Mucosa of descending colon (tissue), 3 donors: Measurements from ENCODE around the gene PEX1. TPM values are rescaled to one million over a fixed set of nuclear protein-coding genes. Genes with fewer than 3 reads are reported as not detected.
A peak's percentile ranks its signal among the peaks of the same experiment; 100 is the strongest.
"Not testable (repeated sequence)": the region's sequence is repeated elsewhere in the genome, so short reads cannot be mapped to it uniquely, and the experiment has no call there.

Experiments used
- ATAC-seq: fragments of 200-7000 bp; cut with Tn5 transposase; one replicate; pipeline ENCODE4 v1.9.1; 2020; ENCODE audit warnings: mild to moderate bottlenecking, moderate library complexity
- DNase-seq, 3 donors: peaks; one replicate each; pipeline ENCODE4 v3.0.0-alpha.2; 2020
- H3K36me3 ChIP-seq: fragments of 200-600 bp; one replicate; pipeline ENCODE4 v1.8.0; 2021; ENCODE audit warnings: low read depth, mild to moderate bottlenecking
- H3K4me1 ChIP-seq: fragments of 200-600 bp; one replicate; pipeline ENCODE4 v1.8.0; 2021; ENCODE audit warnings: low read depth, mild to moderate bottlenecking
- H3K4me3 ChIP-seq: fragments of 200-600 bp; one replicate; pipeline ENCODE4 v1.8.0; 2021; ENCODE audit warnings: mild to moderate bottlenecking
- H3K9me3 ChIP-seq: fragments of 200-600 bp; one replicate; pipeline ENCODE4 v1.8.0; 2021; ENCODE audit warnings: mild to moderate bottlenecking
- CTCF ChIP-seq: fragments of 200-600 bp; IDR thresholded peaks from one replicate; pipeline ENCODE4 v1.8.0; 2022; ENCODE audit warnings: antibody characterized with exemption, mild to moderate bottlenecking
- intact Hi-C, 2 donors: fragments of 100-400 bp; cut with DNase I in 1 of 2; cut with micrococcal nuclease in 1 of 2; formaldehyde crosslinking; loops; one replicate each; pipeline versions ENCODE4 v1.11.0 to v1.11.1; 2022; cut with DNase I, micrococcal nuclease
- total RNA-seq, 3 donors: library from RNA; stranded (reverse); fragmentation: NEBNext Ultra II Directional in 2 of 3; extraction: Animal tissue kit (Norgen Biotek cat#: 25700) in 2 of 3; gene quantifications; one replicate each; pipeline versions ENCODE4 v1.2.1 to v1.2.4, GENCODE V29; 2021 to 2023
- donor health status: DM: no; HTN: no; CAD: no; lungs with moderate emphysema.
- donor health status: DM: no; HTN: no; CAD: no.
- donor health status: DM: no; HTN: yes; CAD: no.

PEX1 gene
- total RNA-seq, 3 donors from 2014 or later, result 17.4 to 21.5 (median 20.4) TPM

- peak; percentile 99 for ATAC-seq
- no peak for TF ChIP-seq CTCF
- H3K36me3 ChIP-seq, result no peaks in the 10 kb centered on the region
- H3K4me3 ChIP-seq, result no peak overlapping the region
- intact Hi-C loops, result no loop called here
- H3K4me1 ChIP-seq, result peaks cover 10% of the 10 kb centered on the region
- peak in 2 of 3 donors; percentile 57 to 78 for DNase-seq
- H3K9me3 ChIP-seq, result no peaks in the 10 kb centered on the region
Measured at GRCh38 chr7:92485974-92486373, 42.3 kb downstream of the PEX1 start.

GRCh38 chr7:92485267-92485892, 42.9 kb downstream of the PEX1 start:
- H3K36me3 ChIP-seq, result no peaks in the 10 kb centered on the region
- intact Hi-C loops, result no loop called here
- H3K4me3 ChIP-seq, result no peak overlapping the region
- ATAC-seq (peak; percentile 40), DNase-seq (no peak)
- H3K9me3 ChIP-seq, result no peaks in the 10 kb centered on the region
- H3K4me1 ChIP-seq, result peaks cover 10% of the 10 kb centered on the region
- TF ChIP-seq CTCF, result no peak

- H3K36me3 ChIP-seq, DNase-seq, H3K9me3 ChIP-seq, ATAC-seq, H3K4me3 ChIP-seq, H3K4me1 ChIP-seq, intact Hi-C loops: not testable (repeated sequence)
Measured at GRCh38 chr7:92484226-92484625, 44.1 kb downstream of the PEX1 start.

- intact Hi-C loops, H3K4me1 ChIP-seq, H3K9me3 ChIP-seq, H3K36me3 ChIP-seq, DNase-seq, H3K4me3 ChIP-seq, ATAC-seq: not testable (repeated sequence)
Measured at GRCh38 chr7:92483624-92484023, 44.7 kb downstream of the PEX1 start.

- H3K4me1 ChIP-seq, H3K36me3 ChIP-seq, H3K9me3 ChIP-seq, intact Hi-C loops, H3K4me3 ChIP-seq: not testable (repeated sequence)
- peak; percentile 74 for ATAC-seq
- peak in 1 of 3 donors; percentile 22 for DNase-seq
Measured at GRCh38 chr7:92479146-92479545, 49.2 kb downstream of the PEX1 start.

- no peak for TF ChIP-seq CTCF
- H3K36me3 ChIP-seq, result no peaks in the 10 kb centered on the region
- H3K4me1 ChIP-seq, result peaks cover 2% of the 10 kb centered on the region
- no peaks in the 10 kb centered on the region for H3K9me3 ChIP-seq
- ATAC-seq, result peak; percentile 33
- intact Hi-C loops, result no loop called here
- no peak overlapping the region for H3K4me3 ChIP-seq
- no peak for DNase-seq
Measured at GRCh38 chr7:92478711-92479110, 49.6 kb downstream of the PEX1 start.

GRCh38 chr7:92478095-92478494, 50.2 kb downstream of the PEX1 start:
- H3K4me1 ChIP-seq, result peaks cover 2% of the 10 kb centered on the region
- ATAC-seq, result no peak
- no peak overlapping the region for H3K4me3 ChIP-seq
- intact Hi-C loops, result no loop called here
- no peaks in the 10 kb centered on the region for H3K36me3 ChIP-seq
- no peak for DNase-seq
- H3K9me3 ChIP-seq, result no peaks in the 10 kb centered on the region
- no peak for TF ChIP-seq CTCF

- ATAC-seq, intact Hi-C loops, H3K36me3 ChIP-seq, H3K9me3 ChIP-seq, H3K4me3 ChIP-seq, H3K4me1 ChIP-seq, DNase-seq: not testable (repeated sequence)
Measured at GRCh38 chr7:92477681-92478080, 50.6 kb downstream of the PEX1 start, which contains the start of gene ERVW-1. Gene ERVW-1, minus strand, starts transcription at chr7:92477946. Its CDS starts 7,565 bp downstream, at chr7:92470381.

GRCh38 chr7:92475851-92476590, 52.3 kb downstream of the PEX1 start:
- H3K4me3 ChIP-seq, intact Hi-C loops, DNase-seq, ATAC-seq, H3K4me1 ChIP-seq, H3K36me3 ChIP-seq, H3K9me3 ChIP-seq: not testable (repeated sequence)

- intact Hi-C loops, H3K4me3 ChIP-seq, DNase-seq: not testable (repeated sequence)
Measured at GRCh38 chr7:92475261-92475770, 53.0 kb downstream of the PEX1 start.

More at GRCh38 chr7:92475261-92475770, 53.0 kb downstream of the PEX1 start:
- H3K4me1 ChIP-seq, H3K36me3 ChIP-seq, H3K9me3 ChIP-seq, ATAC-seq: not testable (repeated sequence)
